ENCODE data around the gene RELN. TPM values are rescaled to one million over a fixed set of nuclear protein-coding genes. Genes with fewer than 3 reads are reported as not detected.

The RELN gene
- total RNA-seq, 1 donor from 2014 or later, result 5.4 TPM

DNA sequence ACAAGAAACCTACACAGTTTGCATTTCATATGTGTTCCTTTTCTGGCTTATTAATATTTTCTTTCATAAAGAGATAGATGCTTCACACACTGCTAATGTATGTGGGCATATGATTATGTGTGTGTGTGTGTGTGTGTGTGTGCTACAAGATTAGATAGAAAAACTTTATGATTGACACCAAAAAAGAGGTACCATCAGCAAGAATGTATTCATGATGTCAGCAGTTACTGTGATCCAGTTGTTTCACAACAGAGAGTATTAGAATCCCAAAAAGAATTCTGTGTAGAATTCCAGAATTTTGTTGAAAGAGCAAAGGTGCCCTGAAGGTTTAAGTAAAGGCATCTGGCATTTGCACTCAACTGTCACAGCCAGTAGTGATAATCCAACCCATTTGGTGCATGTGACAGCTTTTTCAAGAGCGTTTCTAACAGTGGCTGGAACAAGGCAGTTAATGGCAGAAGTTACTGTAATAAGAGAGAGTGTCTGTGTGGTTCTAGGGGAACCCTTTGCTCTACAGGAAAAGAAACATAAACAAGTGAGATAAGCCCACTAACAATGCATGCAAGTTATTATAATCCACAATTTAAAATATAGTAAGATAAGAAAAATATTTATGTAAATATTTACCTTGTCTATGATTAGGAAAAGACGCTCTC lies 16.6 kb downstream of the RELN start:
- Mint-ChIP-seq H3K27me3 (peaks cover 3% of the 10 kb centered on the region), H3K4me1 (ENCODE audit: low read depth) (no peaks in the 10 kb centered on the region), H3K9me3 (ENCODE audit: low read depth) (no peaks in the 10 kb centered on the region), H3K36me3 (ENCODE audit: insufficient read depth) (no peaks in the 10 kb centered on the region), H3K27ac (no peak overlapping the region), H3K4me3 (ENCODE audit: low read depth) (no peak overlapping the region)
- TF ChIP-seq, protein P1, sequence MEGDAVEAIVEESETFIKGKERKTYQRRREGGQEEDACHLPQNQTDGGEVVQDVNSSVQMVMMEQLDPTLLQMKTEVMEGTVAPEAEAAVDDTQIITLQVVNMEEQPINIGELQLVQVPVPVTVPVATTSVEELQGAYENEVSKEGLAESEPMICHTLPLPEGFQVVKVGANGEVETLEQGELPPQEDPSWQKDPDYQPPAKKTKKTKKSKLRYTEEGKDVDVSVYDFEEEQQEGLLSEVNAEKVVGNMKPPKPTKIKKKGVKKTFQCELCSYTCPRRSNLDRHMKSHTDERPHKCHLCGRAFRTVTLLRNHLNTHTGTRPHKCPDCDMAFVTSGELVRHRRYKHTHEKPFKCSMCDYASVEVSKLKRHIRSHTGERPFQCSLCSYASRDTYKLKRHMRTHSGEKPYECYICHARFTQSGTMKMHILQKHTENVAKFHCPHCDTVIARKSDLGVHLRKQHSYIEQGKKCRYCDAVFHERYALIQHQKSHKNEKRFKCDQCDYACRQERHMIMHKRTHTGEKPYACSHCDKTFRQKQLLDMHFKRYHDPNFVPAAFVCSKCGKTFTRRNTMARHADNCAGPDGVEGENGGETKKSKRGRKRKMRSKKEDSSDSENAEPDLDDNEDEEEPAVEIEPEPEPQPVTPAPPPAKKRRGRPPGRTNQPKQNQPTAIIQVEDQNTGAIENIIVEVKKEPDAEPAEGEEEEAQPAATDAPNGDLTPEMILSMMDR (IDR thresholded peaks at IDR 0.05; ENCODE audit: unreplicated experiment), result no peak
- no peak for DNase-seq (ENCODE audit: low spot score, unreplicated experiment)

DNA sequence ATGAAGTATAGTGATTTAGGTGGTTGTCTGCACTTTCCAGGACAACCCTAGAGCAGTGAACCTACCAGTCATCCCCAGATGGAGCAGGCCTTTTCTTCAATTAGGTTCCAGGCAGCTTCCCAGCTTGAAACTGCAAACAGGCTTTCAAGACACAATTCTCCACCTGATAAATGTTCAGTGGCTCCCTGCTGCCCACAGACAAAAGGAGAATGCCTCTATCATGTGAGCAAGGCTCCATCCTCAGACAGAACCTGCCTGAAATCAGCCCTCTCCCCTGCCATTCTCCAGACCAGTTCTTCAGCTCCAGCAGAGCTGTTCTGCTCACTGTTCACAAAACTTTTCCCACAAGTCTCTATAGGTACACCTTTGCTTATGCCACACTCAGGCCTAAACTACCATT lies 22.1 kb downstream of the RELN start:
- H3K9me3 Mint-ChIP-seq (ENCODE audit: low read depth), result no peaks in the 10 kb centered on the region
- H3K4me1 Mint-ChIP-seq (ENCODE audit: low read depth), result no peaks in the 10 kb centered on the region
- no peak for DNase-seq (ENCODE audit: low spot score, unreplicated experiment)
- H3K27ac Mint-ChIP-seq, result no peak overlapping the region
- peaks cover 3% of the 10 kb centered on the region for H3K27me3 Mint-ChIP-seq
- H3K36me3 Mint-ChIP-seq (ENCODE audit: insufficient read depth), result no peaks in the 10 kb centered on the region
- no peak overlapping the region for H3K4me3 Mint-ChIP-seq (ENCODE audit: low read depth)
- TF ChIP-seq, protein P1 (IDR thresholded peaks at IDR 0.05; ENCODE audit: unreplicated experiment), result no peak

DNA sequence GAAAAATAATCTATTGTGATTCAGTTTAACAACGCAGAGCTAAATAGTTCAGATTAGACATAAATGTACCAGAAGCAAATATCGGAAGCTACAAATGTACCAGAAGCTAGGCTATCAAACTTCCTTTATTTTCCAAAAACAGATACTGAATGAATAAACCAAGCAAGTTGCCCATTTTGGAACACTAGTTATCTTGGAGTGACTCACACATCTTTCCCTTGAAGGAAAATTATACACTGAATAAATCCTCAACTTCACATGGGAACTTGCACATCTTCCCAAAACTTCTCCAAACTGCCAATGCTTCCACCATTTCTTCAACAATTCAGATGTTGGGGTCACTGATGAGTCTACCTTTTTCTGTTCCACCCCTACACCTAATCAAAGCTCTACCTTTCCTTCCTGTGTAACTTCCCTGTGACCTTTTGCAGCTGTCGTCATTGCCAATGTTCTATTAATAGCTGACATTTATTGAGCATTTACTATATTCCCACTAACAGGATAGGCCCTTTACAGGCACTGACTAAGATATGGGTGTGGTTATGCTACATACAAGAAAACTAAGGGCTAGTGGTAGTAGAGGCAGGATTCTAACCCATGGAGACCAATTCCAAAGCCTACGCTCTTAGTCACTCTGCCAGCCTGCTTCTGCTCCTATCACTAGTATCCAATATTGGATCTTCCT lies 22.7 kb downstream of the RELN start:
- Mint-ChIP-seq H3K36me3 (ENCODE audit: insufficient read depth) (no peaks in the 10 kb centered on the region), H3K4me1 (ENCODE audit: low read depth) (no peaks in the 10 kb centered on the region), H3K9me3 (ENCODE audit: low read depth) (no peaks in the 10 kb centered on the region), H3K27ac (no peak overlapping the region), H3K4me3 (ENCODE audit: low read depth) (no peak overlapping the region), H3K27me3 (peaks cover 8% of the 10 kb centered on the region)
- DNase-seq (ENCODE audit: low spot score, unreplicated experiment), result no peak
- TF ChIP-seq, protein P1 (IDR thresholded peaks at IDR 0.05; ENCODE audit: unreplicated experiment), result no peak

DNA sequence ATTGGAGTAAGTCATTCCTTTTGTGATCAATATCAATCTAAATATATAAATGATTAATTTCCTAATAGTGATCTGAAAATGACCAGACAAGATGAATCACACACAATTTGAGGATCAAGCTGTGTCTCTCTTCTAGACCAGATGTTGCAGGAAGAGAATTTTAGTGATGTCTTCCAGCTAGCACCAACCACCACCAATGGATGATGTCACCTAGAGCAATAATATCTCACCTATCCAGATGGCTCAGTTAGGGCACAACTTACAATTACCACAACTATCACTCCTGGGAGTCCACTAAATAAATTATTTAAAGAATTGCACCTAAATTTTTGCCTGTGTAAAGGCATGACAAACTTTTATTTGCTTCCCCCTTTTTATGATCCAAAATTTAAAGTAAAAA lies 25.2 kb downstream of the RELN start:
- H3K4me1 Mint-ChIP-seq (ENCODE audit: low read depth), result no peaks in the 10 kb centered on the region
- no peak overlapping the region for H3K4me3 Mint-ChIP-seq (ENCODE audit: low read depth)
- no peak overlapping the region for H3K27ac Mint-ChIP-seq
- H3K9me3 Mint-ChIP-seq (ENCODE audit: low read depth), result no peaks in the 10 kb centered on the region
- TF ChIP-seq, protein P1 (IDR thresholded peaks at IDR 0.05; ENCODE audit: unreplicated experiment), result no peak
- no peak for DNase-seq (ENCODE audit: low spot score, unreplicated experiment)
- no peaks in the 10 kb centered on the region for H3K36me3 Mint-ChIP-seq (ENCODE audit: insufficient read depth)
- peaks cover 20% of the 10 kb centered on the region for H3K27me3 Mint-ChIP-seq

DNA sequence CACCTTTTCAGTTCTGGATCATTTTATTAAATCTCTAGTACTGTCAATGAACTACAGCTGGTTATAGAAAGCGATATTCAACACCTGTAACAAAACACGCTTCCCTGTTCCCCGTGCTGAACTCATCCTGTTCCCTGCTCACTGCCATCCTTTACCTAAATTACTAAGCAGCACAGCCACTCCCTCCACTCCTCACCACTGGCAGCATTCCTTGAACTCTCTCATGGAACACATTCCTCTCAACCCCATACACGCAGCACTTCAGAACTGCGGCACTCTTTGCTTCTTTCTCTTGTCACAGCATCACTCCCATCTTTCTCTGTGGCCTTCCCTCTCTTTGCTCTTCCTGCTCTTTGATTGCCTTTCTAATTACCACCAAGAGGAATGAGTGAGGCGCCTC lies 27.4 kb downstream of the RELN start:
- H3K36me3 Mint-ChIP-seq (ENCODE audit: insufficient read depth), result no peaks in the 10 kb centered on the region
- peaks cover 23% of the 10 kb centered on the region for H3K27me3 Mint-ChIP-seq
- DNase-seq (ENCODE audit: low spot score, unreplicated experiment), result no peak

More for the DNA sequence above, 27.4 kb downstream of the RELN start:
- Mint-ChIP-seq H3K4me1 (ENCODE audit: low read depth) (no peaks in the 10 kb centered on the region), H3K27ac (no peak overlapping the region), H3K4me3 (ENCODE audit: low read depth) (no peak overlapping the region), H3K9me3 (ENCODE audit: low read depth) (no peaks in the 10 kb centered on the region)
- TF ChIP-seq, protein P1 (IDR thresholded peaks at IDR 0.05; ENCODE audit: unreplicated experiment), result no peak

Data from progenitor cell of endocrine pancreas (in vitro differentiated cells).